CD4-positive, alpha-beta memory T cell (primary cell): ENCODE measurements around the gene LYZL2. TPM values are rescaled to one million over a fixed set of nuclear protein-coding genes. Genes with fewer than 3 reads are reported as not detected.
"Not testable (repeated sequence)": the region's sequence is repeated elsewhere in the genome, so short reads cannot be mapped to it uniquely, and the experiment has no call there.

Experiments used
- CTCF ChIA-PET: fragments of 350-600 bp; sonication (Branson Sonifier 250); formaldehyde crosslinking; loops from one replicate; lab custom pipeline; 2021; ENCODE audit warnings: inconsistent platforms; ENCODE audit not compliant: partially characterized antibody; lab: Charles Lee
- POLR2A ChIA-PET: fragments of 350-600 bp; sonication (Branson Sonifier 250); formaldehyde crosslinking; loops from one replicate; lab custom pipeline; 2021; ENCODE audit not compliant: partially characterized antibody; lab: Charles Lee
- DNase-seq, 5 donors: peaks; one replicate each; pipeline versions ENCODE4 v3.0.0 to v3.0.0-alpha.2; 2020 to 2022; ENCODE audit warnings: mixed read lengths in 1 of 5
- H3K27ac ChIP-seq: one replicate; pipeline ENCODE4 v1.7.0; 2013; ENCODE audit warnings: low read depth, low read length
- H3K27me3 ChIP-seq: 2 replicates; pipeline ENCODE4 v1.7.0; 2013; ENCODE audit warnings: mild to moderate bottlenecking, low read length, moderate library complexity; ENCODE audit not compliant: insufficient read depth
- H3K36me3 ChIP-seq: 2 replicates; pipeline ENCODE4 v1.7.0; 2013; ENCODE audit warnings: mild to moderate bottlenecking, low read length, moderate library complexity; ENCODE audit not compliant: insufficient read depth
- H3K4me1 ChIP-seq: 2 replicates; pipeline ENCODE4 v1.7.0; 2013; ENCODE audit warnings: mild to moderate bottlenecking, low read length, moderate library complexity; ENCODE audit not compliant: insufficient read depth
- H3K4me3 ChIP-seq, 2 donors: one replicate each; pipeline ENCODE4 v1.7.0; 2013; ENCODE audit warnings: low read length in 2 of 2, mild to moderate bottlenecking in 1 of 2
- H3K9me3 ChIP-seq, 2 donors: one replicate each; pipeline ENCODE4 v1.7.0; 2013; ENCODE audit warnings: low read length in 2 of 2, control low read depth in 1 of 2; ENCODE audit not compliant: control insufficient read depth in 1 of 2
- H3K27ac Mint-ChIP-seq, 7 donors: one replicate each; pipeline ENCODE4 v1.8.0; 2020 to 2021; ENCODE audit warnings: mixed read lengths in 7 of 7, mild to moderate bottlenecking in 6 of 7, inconsistent platforms in 3 of 7, moderate library complexity in 3 of 7
- H3K27me3 Mint-ChIP-seq, 2 donors: one replicate each; pipeline ENCODE4 v1.8.0; 2020 to 2021; ENCODE audit warnings: mixed read lengths in 2 of 2
- H3K36me3 Mint-ChIP-seq, 2 donors: one replicate each; pipeline ENCODE4 v1.8.0; 2020 to 2021; ENCODE audit warnings: mixed read lengths in 2 of 2, inconsistent platforms in 1 of 2, mild to moderate bottlenecking in 1 of 2
- H3K4me1 Mint-ChIP-seq, 4 donors: one replicate each; pipeline ENCODE4 v1.8.0; 2020 to 2021; ENCODE audit warnings: mixed read lengths in 4 of 4, mild to moderate bottlenecking in 1 of 4
- H3K4me3 Mint-ChIP-seq, 8 donors: one replicate each; pipeline ENCODE4 v1.8.0; 2020 to 2021; ENCODE audit warnings: mixed read lengths in 8 of 8, mild to moderate bottlenecking in 7 of 8, moderate library complexity in 6 of 8, inconsistent platforms in 3 of 8
- H3K9me3 Mint-ChIP-seq, 8 donors: one replicate each; pipeline ENCODE4 v1.8.0; 2020 to 2021; ENCODE audit warnings: mixed read lengths in 8 of 8, mild to moderate bottlenecking in 5 of 8, inconsistent platforms in 3 of 8, moderate library complexity in 1 of 8
- intact Hi-C: fragments of 100-400 bp; cut with micrococcal nuclease; formaldehyde crosslinking; loops from one replicate; pipeline ENCODE4 v1.15.1; 2023
- polyA plus RNA-seq, 2 donors: library from polyadenylated mRNA; unstranded; fragments of 300-500 nt; fragmentation: Illumina TruSeq; gene quantifications; one replicate each; pipeline ENCODE4 v1.2.3, GENCODE V29; 2021
- total RNA-seq, 2 experiments: library from RNA; stranded (reverse); gene quantifications; one replicate each; pipeline ENCODE4 v1.2.3, GENCODE V29; 2021

LYZL2 gene
- total and polyA plus RNA-seq, 4 experiments from 2014 or later = not detected

DNA sequence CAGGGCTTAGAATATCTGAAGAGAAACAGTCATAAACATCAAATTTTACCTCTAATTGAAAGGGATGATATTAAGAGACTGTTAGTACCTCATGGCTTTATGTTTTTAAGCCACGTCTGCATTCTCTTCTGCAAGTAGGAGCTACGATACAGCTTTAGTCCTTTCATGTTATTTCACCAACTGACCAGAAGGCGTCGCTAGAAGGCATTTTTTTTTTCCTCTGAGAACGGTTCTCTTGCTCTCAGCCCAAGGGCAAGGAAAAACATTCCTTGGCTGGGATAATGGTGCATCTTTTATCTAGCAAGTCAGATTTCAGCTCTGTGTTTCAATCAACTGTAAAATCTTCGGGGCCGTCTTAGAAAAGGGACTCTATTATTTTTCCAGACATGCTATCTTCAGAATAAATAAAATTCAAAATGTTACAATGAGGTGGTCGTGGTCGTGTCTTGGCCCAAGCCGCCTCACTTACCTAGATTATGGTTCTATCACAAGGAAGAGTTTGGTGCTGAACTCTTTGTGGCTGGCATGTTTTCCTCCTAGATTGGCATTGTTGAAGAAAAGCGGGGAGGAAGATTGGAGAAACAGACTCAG is 41.6 kb upstream of the LYZL2 start:
- ChIA-PET CTCF (interaction anchor here (0.6 to 5.2 kb wide), 15 partner anchors 10 to 1099 kb away, joined by 3 to 37 read pairs (median 4); no protein-coding TSS in a partner anchor), POLR2A (no interaction called here)
- H3K4me1 ChIP-seq = no peaks in the 10 kb centered on the region
- peaks cover 6% of the 10 kb centered on the region for H3K27me3 ChIP-seq
- intact Hi-C loops = loop anchor here (1.0 to 2.0 kb wide), 2 partner anchors 16 to 47 kb away; no protein-coding TSS in a partner anchor
- H3K27ac ChIP-seq = no peak overlapping the region
- peaks cover 0 to 7% (median 2%) of the 10 kb centered on the region in 4 donors for H3K4me1 Mint-ChIP-seq
- no peaks in the 10 kb centered on the region for H3K36me3 ChIP-seq
- no peak overlapping the region for H3K4me3 ChIP-seq
- no peaks in the 10 kb centered on the region for H3K36me3 Mint-ChIP-seq
- no peaks in the 10 kb centered on the region for H3K9me3 ChIP-seq
- no peaks in the 10 kb centered on the region for H3K9me3 Mint-ChIP-seq
- H3K27me3 Mint-ChIP-seq = peaks cover 2 to 8% of the 10 kb centered on the region in 2 donors
- DNase-seq = peak in 4 of 5 donors; percentile 39 to 47 (median 46)
- peak overlapping the region; percentile 15 to 77 (median 68) for H3K4me3 Mint-ChIP-seq
- H3K27ac Mint-ChIP-seq = no peak overlapping the region

DNA sequence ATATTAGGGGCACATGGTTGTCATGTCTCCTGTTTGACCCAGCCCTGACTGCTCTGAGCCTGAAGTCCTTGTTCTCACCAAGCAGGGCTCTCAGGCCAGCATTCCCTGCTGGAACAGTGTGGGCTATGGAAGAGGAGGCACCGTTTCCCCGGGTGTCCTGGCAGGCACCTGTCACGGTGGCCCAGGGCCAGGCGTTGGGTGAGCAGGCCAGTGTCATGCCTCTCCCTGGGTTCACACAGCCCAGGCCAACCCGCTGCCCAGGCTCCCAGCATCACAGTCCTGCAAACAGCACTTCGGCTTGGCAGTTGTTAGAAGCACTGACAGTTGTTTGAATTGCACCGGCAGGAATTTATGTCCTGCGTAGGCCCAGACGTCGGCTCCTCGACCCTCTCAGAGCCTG is 38.4 kb upstream of the LYZL2 start:
- H3K36me3 ChIP-seq, H3K4me3 ChIP-seq, H3K27ac ChIP-seq, H3K9me3 ChIP-seq, H3K4me1 ChIP-seq, POLR2A ChIA-PET, H3K27me3 ChIP-seq, H3K4me3 Mint-ChIP-seq, H3K36me3 Mint-ChIP-seq, intact Hi-C loops, DNase-seq, H3K9me3 Mint-ChIP-seq, H3K27ac Mint-ChIP-seq, H3K4me1 Mint-ChIP-seq: not testable (repeated sequence)
- CTCF ChIA-PET = interaction anchor here (5.2 kb wide), 1 partner anchor 19 kb away, joined by 37 read pairs; no protein-coding TSS in a partner anchor
- H3K27me3 Mint-ChIP-seq = peaks cover 3 to 11% of the 10 kb centered on the region in 2 donors

DNA sequence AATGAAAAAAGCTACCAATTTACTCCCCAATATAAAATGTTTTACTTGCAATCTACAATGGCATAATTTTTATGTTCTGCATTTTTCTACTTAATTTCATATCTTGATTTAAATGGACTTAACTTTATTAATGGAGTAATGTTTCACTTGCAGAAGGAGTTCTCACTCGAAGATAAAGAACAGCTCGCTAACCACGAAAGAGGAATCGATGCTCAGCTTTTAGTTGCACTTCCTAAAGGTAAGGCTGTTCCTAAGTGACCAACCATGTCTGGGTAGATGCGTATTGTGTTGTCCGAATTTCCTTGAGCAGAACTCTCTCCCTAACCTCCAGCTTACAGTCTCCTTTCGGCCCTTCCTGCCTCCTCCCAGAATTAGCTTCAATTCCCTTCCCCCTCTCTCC is 33.9 kb upstream of the LYZL2 start:
- POLR2A ChIA-PET, H3K27me3 Mint-ChIP-seq, H3K9me3 ChIP-seq, H3K4me1 ChIP-seq, DNase-seq, H3K4me3 Mint-ChIP-seq, H3K27ac ChIP-seq, intact Hi-C loops, H3K9me3 Mint-ChIP-seq, H3K4me1 Mint-ChIP-seq, H3K36me3 ChIP-seq, H3K27me3 ChIP-seq, H3K4me3 ChIP-seq, H3K36me3 Mint-ChIP-seq, CTCF ChIA-PET: not testable (repeated sequence)
- H3K27ac Mint-ChIP-seq = peak overlapping the region in 1 of 7 donors; percentile 29

DNA sequence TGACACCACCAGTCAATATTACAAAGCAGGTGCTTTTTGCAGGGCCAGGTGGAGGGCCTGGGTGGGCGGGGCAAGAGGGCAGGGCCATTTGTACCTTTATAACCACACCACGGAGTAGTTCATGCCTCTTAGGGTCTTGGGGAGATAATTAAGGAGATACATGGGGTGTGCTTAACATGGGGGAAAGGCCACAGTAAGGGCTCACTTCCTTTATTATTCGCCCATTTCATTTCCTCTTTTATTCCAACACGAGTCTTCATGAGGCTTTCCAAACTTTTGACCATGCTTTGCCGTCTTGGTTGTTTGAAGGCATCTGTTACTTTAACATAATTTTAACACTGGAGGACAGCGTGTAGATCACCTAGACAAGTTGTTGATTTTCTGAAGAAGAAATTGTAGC is 33.3 kb upstream of the LYZL2 start:
- peaks cover 3% of the 10 kb centered on the region for H3K27me3 ChIP-seq
- no peak overlapping the region for H3K27ac ChIP-seq
- intact Hi-C loops = no loop called here
- H3K9me3 Mint-ChIP-seq = no peaks in the 10 kb centered on the region
- no peak overlapping the region for H3K4me3 Mint-ChIP-seq
- H3K4me1 Mint-ChIP-seq = no peaks in the 10 kb centered on the region
- H3K36me3 Mint-ChIP-seq = no peaks in the 10 kb centered on the region
- no peaks in the 10 kb centered on the region for H3K4me1 ChIP-seq
- no peaks in the 10 kb centered on the region for H3K36me3 ChIP-seq
- no peaks in the 10 kb centered on the region for H3K9me3 ChIP-seq
- H3K27me3 Mint-ChIP-seq = peaks cover 10 to 11% of the 10 kb centered on the region in 2 donors
- no peak overlapping the region for H3K4me3 ChIP-seq
- ChIA-PET CTCF (interaction anchor here (2.6 kb wide), 1 partner anchor 8 kb away, joined by 13 read pairs; no protein-coding TSS in a partner anchor), POLR2A (no interaction called here)
- DNase-seq = no peak
- no peak overlapping the region for H3K27ac Mint-ChIP-seq

DNA sequence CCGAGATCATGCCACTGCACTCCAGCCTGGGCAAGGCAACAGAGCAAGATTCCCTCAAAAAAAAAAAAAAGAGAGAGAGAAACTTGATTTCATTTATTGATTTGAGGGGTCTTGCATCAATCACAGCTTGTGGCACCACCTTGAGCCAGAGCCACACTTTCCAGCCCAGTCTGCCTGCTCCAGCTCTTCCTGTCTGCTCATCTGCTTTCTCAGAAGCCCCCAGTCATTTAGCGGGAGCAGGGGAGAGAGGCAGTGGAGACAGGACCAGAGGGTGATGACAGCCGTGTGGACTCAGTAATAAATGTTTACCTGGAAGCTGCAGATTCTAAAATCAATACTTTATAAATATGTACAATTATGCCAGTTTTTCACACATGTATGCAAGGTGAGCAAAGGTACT is 30.8 kb upstream of the LYZL2 start:
- CTCF ChIA-PET = interaction anchor here (2.6 kb wide), 1 partner anchor 10 kb away, joined by 13 read pairs; no protein-coding TSS in a partner anchor
- H3K27me3 ChIP-seq, H3K4me1 ChIP-seq, H3K9me3 ChIP-seq, intact Hi-C loops, H3K4me3 Mint-ChIP-seq, H3K4me3 ChIP-seq, H3K36me3 ChIP-seq, H3K4me1 Mint-ChIP-seq, POLR2A ChIA-PET, H3K27ac ChIP-seq, H3K9me3 Mint-ChIP-seq, H3K36me3 Mint-ChIP-seq, DNase-seq, H3K27ac Mint-ChIP-seq: not testable (repeated sequence)
- H3K27me3 Mint-ChIP-seq = peaks cover 14 to 16% of the 10 kb centered on the region in 2 donors

DNA sequence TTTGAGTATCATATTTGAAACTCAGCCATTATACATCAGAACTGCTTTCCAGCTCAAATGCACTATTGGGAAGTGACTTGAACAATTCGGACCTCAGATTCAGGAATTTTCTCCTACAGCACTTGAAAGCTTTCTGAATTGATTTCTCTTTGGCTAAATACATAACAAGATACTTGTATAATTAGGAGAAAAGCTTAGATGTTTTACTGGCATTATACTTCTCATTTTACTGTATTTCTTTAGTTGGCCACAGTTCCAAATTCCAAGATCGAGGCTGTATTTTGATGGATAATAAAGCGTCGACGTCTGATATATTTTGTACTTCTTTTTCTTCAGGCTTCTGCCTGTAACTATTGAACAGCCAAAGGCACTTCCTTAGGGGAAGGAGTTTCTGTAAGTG is 26.7 kb upstream of the LYZL2 start:
- no peaks in the 10 kb centered on the region for H3K4me1 Mint-ChIP-seq
- intact Hi-C loops = no loop called here

GRCh38 chr10:30655001-30655400 is 25.4 kb upstream of the LYZL2 start:
- intact Hi-C loops, H3K27me3 ChIP-seq, POLR2A ChIA-PET, H3K36me3 Mint-ChIP-seq, H3K4me3 ChIP-seq, H3K4me1 Mint-ChIP-seq, H3K4me1 ChIP-seq, H3K27ac Mint-ChIP-seq, H3K36me3 ChIP-seq, H3K27ac ChIP-seq, H3K9me3 ChIP-seq, H3K4me3 Mint-ChIP-seq, DNase-seq, H3K9me3 Mint-ChIP-seq: not testable (repeated sequence)
- peaks cover 23 to 24% of the 10 kb centered on the region in 2 donors for H3K27me3 Mint-ChIP-seq
- CTCF ChIA-PET = interaction anchor here (3.8 kb wide), 1 partner anchor 15 kb away, joined by 19 read pairs; no protein-coding TSS in a partner anchor

More for the DNA sequence above, 26.7 kb upstream of the LYZL2 start:
- peaks cover 3% of the 10 kb centered on the region for H3K27me3 ChIP-seq
- Mint-ChIP-seq H3K9me3 (no peaks in the 10 kb centered on the region), H3K27me3 (peaks cover 22 to 24% of the 10 kb centered on the region in 2 donors), H3K27ac (no peak overlapping the region), H3K36me3 (no peaks in the 10 kb centered on the region), H3K4me3 (no peak overlapping the region)
- H3K4me3 ChIP-seq = no peak overlapping the region
- H3K27ac ChIP-seq = no peak overlapping the region
- no peaks in the 10 kb centered on the region for H3K4me1 ChIP-seq
- CTCF ChIA-PET = interaction anchor here (1.0 to 3.8 kb wide), 2 partner anchors 16 to 62 kb away, joined by 3 to 19 read pairs; no protein-coding TSS in a partner anchor
- POLR2A ChIA-PET = no interaction called here
- no peaks in the 10 kb centered on the region for H3K9me3 ChIP-seq
- DNase-seq = no peak
- no peaks in the 10 kb centered on the region for H3K36me3 ChIP-seq
